ENCODE results near the gene GRK4. TPM values are rescaled to one million over a fixed set of nuclear protein-coding genes. Genes with fewer than 3 reads are reported as not detected.

GRK4 gene
- total RNA-seq, 2 experiments from 2014 or later, result 2.2 to 2.6 TPM

DNA sequence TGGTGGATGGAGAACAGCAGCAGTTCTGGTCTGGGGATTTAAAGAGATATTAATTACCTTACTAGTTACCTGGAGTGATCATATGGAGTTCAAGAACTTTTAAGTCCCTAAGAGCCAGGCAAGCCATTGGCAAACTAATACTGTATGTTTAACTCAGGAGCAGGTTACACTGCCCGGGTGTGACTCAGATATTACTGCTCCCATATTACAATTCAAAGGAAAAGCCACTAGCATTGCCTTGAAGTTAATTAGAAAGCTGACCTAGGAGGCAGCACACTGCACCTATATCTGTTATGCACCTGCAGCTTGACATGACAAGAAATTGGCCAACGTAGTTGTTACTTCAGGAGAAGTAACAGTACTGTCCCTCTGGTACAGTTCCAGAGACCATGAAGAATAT lies 47.2 kb downstream of the GRK4 start:
- no peak for ATAC-seq
- no peak for DNase-seq
- no peaks in the 10 kb centered on the region for H3K4me1 Mint-ChIP-seq (ENCODE audit: low read depth)
- H3K27ac Mint-ChIP-seq, result no peak overlapping the region
- H3K9me3 Mint-ChIP-seq (ENCODE audit: insufficient read depth), result no peaks in the 10 kb centered on the region
- no peaks in the 10 kb centered on the region for H3K36me3 Mint-ChIP-seq (ENCODE audit: low read depth)
- ChIA-PET CTCF (no interaction called here), POLR2A (no interaction called here)
- peaks cover 3% of the 10 kb centered on the region for H3K27me3 Mint-ChIP-seq (ENCODE audit: low read depth)
- no peak overlapping the region for H3K4me3 Mint-ChIP-seq

GRCh38 chr4:3010998-3011397 lies 47.6 kb downstream of the GRK4 start:
- H3K4me3 Mint-ChIP-seq, result no peak overlapping the region
- DNase-seq, result no peak
- ATAC-seq, result no peak
- no peaks in the 10 kb centered on the region for H3K9me3 Mint-ChIP-seq (ENCODE audit: insufficient read depth)
- H3K27me3 Mint-ChIP-seq (ENCODE audit: low read depth), result peaks cover 3% of the 10 kb centered on the region
- no peak overlapping the region for H3K27ac Mint-ChIP-seq
- POLR2A ChIA-PET, result no interaction called here
- H3K4me1 Mint-ChIP-seq (ENCODE audit: low read depth), result no peaks in the 10 kb centered on the region
- CTCF ChIA-PET, result no interaction called here
- H3K36me3 Mint-ChIP-seq (ENCODE audit: low read depth), result no peaks in the 10 kb centered on the region

DNA sequence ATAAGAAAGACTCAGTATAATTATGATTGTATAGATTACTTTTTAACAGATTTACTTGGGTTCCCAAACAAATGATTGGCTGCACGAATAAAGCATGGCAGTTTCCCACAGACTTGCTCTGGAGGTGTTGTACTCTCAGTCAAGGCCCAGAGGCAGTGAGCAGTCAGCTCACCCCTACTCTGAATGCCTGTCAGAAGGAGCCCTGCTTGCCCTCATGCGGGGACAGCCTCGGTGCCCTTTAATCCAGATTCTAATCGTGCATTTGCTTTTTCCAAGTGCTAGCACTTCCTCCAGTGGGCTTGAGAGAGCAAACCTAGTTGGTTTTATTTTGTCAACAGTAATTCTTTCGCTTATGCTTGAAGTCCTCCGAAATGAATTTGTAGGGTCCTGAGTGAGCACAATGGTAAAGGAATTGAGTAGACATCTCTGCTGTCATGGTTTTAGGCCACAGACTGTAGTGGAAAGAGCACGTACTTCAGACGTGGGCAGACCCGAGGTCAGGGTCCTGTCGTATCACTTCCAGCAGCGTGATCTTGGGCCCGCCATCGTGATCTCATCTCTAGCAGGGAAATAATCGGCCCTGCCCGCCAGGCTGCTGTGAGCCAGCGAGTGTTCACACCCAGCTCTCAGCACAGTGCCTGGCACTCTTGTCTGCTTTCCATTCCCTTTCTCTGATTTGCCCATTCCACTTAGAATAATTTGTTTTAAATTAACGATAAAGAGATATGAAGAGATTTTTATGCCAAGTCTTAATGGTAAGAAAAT lies 48.3 kb downstream of the GRK4 start:
- H3K4me1 Mint-ChIP-seq (ENCODE audit: low read depth), result no peaks in the 10 kb centered on the region
- no peak overlapping the region for H3K4me3 Mint-ChIP-seq
- POLR2A ChIA-PET, result no interaction called here
- H3K9me3 Mint-ChIP-seq (ENCODE audit: insufficient read depth), result no peaks in the 10 kb centered on the region
- no peak for ATAC-seq
- CTCF ChIA-PET, result no interaction called here
- H3K27ac Mint-ChIP-seq, result no peak overlapping the region
- H3K27me3 Mint-ChIP-seq (ENCODE audit: low read depth), result peaks cover 3% of the 10 kb centered on the region
- DNase-seq, result no peak
- no peaks in the 10 kb centered on the region for H3K36me3 Mint-ChIP-seq (ENCODE audit: low read depth)

DNA sequence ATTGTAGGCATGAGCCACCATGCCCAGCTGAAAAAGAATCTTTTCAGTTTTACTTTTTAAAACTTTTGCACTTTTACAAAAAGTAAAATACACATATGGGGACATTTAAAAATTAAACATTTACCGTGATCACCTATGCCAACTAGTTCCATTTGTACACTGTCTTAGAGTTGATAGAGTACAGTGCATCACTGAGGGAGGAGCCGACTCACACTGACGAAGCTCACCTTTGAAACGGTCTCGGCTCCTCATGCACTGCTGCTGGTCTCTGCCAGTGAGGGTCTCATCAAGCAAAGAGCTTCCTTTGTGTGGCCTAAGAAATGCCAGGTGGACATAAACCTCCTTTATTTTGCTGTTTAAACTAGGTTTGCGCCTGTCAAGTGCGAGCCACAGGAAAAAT lies 50.0 kb downstream of the GRK4 start:
- DNase-seq (no peak), ATAC-seq (no peak)
- POLR2A ChIA-PET, result no interaction called here
- peaks cover 3% of the 10 kb centered on the region for H3K27me3 Mint-ChIP-seq (ENCODE audit: low read depth)
- no peaks in the 10 kb centered on the region for H3K36me3 Mint-ChIP-seq (ENCODE audit: low read depth)
- no peaks in the 10 kb centered on the region for H3K4me1 Mint-ChIP-seq (ENCODE audit: low read depth)
- CTCF ChIA-PET, result interaction anchor here (1.1 to 1.6 kb wide), 3 partner anchors 10 to 25 kb away, joined by 3 to 5 read pairs (median 3); no protein-coding TSS in a partner anchor
- no peak overlapping the region for H3K27ac Mint-ChIP-seq
- no peak overlapping the region for H3K4me3 Mint-ChIP-seq
- no peaks in the 10 kb centered on the region for H3K9me3 Mint-ChIP-seq (ENCODE audit: insufficient read depth)

- H3K27ac Mint-ChIP-seq, result no peak overlapping the region
- ChIA-PET POLR2A (no interaction called here), CTCF (interaction anchor here (1.1 to 1.6 kb wide), 3 partner anchors 10 to 24 kb away, joined by 3 to 5 read pairs (median 3); no protein-coding TSS in a partner anchor)
- H3K27me3 Mint-ChIP-seq (ENCODE audit: low read depth), result peaks cover 3% of the 10 kb centered on the region
- no peaks in the 10 kb centered on the region for H3K4me1 Mint-ChIP-seq (ENCODE audit: low read depth)
- DNase-seq, result no peak
- H3K36me3 Mint-ChIP-seq (ENCODE audit: low read depth), result no peaks in the 10 kb centered on the region
- H3K9me3 Mint-ChIP-seq (ENCODE audit: insufficient read depth), result no peaks in the 10 kb centered on the region
- no peak for ATAC-seq
- no peak overlapping the region for H3K4me3 Mint-ChIP-seq
Measured at GRCh38 chr4:3013839-3014350, 50.5 kb downstream of the GRK4 start.

- ATAC-seq, result no peak
- H3K9me3 Mint-ChIP-seq (ENCODE audit: insufficient read depth), result no peaks in the 10 kb centered on the region
- no peaks in the 10 kb centered on the region for H3K4me1 Mint-ChIP-seq (ENCODE audit: low read depth)
- ChIA-PET POLR2A (no interaction called here), CTCF (no interaction called here)
- peaks cover 9% of the 10 kb centered on the region for H3K27me3 Mint-ChIP-seq (ENCODE audit: low read depth)
- no peaks in the 10 kb centered on the region for H3K36me3 Mint-ChIP-seq (ENCODE audit: low read depth)
- DNase-seq, result no peak
- H3K27ac Mint-ChIP-seq, result no peak overlapping the region
- no peak overlapping the region for H3K4me3 Mint-ChIP-seq
Measured at GRCh38 chr4:3016961-3017360, 53.6 kb downstream of the GRK4 start.

GRCh38 chr4:3017504-3017903 lies 54.1 kb downstream of the GRK4 start:
- H3K36me3 Mint-ChIP-seq (ENCODE audit: low read depth), result no peaks in the 10 kb centered on the region
- H3K4me1 Mint-ChIP-seq (ENCODE audit: low read depth), result no peaks in the 10 kb centered on the region
- no peaks in the 10 kb centered on the region for H3K9me3 Mint-ChIP-seq (ENCODE audit: insufficient read depth)
- H3K27me3 Mint-ChIP-seq (ENCODE audit: low read depth), result peaks cover 11% of the 10 kb centered on the region
- H3K27ac Mint-ChIP-seq, result no peak overlapping the region
- ATAC-seq, result no peak
- ChIA-PET POLR2A (no interaction called here), CTCF (no interaction called here)
- H3K4me3 Mint-ChIP-seq, result no peak overlapping the region
- DNase-seq, result no peak

DNA sequence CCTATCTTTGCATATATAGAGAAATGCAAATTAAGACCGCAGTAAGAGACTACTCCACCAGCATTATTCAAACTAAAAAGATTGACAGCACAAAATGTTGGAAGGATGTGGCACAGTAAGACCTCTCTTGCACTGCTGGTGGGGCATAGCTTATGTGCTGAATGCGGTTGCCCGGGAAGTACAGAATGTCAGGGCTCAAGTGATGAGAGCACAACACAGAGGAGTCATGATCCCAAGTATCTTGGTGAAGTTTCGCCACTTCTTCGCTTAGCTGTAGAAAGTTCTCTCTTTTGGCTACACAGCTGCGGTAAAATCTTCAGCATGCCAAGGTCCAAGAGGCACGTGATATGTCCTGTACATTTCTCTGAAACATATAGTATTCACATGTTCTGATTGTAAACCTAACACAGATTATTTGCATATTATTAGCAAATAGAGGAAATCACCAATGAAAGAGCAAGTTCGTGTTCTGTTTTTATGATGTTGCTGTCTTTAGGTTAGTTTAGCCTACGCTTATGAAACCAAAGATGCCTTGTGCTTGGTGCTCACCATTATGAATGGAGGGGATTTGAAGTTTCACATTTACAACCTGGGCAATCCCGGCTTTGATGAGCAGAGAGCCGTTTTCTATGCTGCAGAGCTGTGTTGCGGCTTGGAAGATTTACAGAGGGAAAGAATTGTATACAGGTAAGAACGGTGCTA lies 55.9 kb downstream of the GRK4 start:
- H3K36me3 Mint-ChIP-seq (ENCODE audit: low read depth), result no peaks in the 10 kb centered on the region
- no peaks in the 10 kb centered on the region for H3K4me1 Mint-ChIP-seq (ENCODE audit: low read depth)
- no peak overlapping the region for H3K27ac Mint-ChIP-seq
- no peaks in the 10 kb centered on the region for H3K9me3 Mint-ChIP-seq (ENCODE audit: insufficient read depth)
- CTCF ChIA-PET, result no interaction called here
- POLR2A ChIA-PET, result no interaction called here
- no peak for DNase-seq
- peaks cover 11% of the 10 kb centered on the region for H3K27me3 Mint-ChIP-seq (ENCODE audit: low read depth)
- no peak overlapping the region for H3K4me3 Mint-ChIP-seq
- ATAC-seq, result no peak

GRCh38 chr4:3021127-3021526 lies 57.8 kb downstream of the GRK4 start:
- ChIA-PET CTCF (no interaction called here), POLR2A (no interaction called here)
- Mint-ChIP-seq H3K4me3 (no peak overlapping the region), H3K4me1 (ENCODE audit: low read depth) (no peaks in the 10 kb centered on the region), H3K27me3 (ENCODE audit: low read depth) (peaks cover 11% of the 10 kb centered on the region), H3K9me3 (ENCODE audit: insufficient read depth) (no peaks in the 10 kb centered on the region), H3K27ac (no peak overlapping the region), H3K36me3 (ENCODE audit: low read depth) (no peaks in the 10 kb centered on the region)
- DNase-seq (no peak), ATAC-seq (no peak)

DNA sequence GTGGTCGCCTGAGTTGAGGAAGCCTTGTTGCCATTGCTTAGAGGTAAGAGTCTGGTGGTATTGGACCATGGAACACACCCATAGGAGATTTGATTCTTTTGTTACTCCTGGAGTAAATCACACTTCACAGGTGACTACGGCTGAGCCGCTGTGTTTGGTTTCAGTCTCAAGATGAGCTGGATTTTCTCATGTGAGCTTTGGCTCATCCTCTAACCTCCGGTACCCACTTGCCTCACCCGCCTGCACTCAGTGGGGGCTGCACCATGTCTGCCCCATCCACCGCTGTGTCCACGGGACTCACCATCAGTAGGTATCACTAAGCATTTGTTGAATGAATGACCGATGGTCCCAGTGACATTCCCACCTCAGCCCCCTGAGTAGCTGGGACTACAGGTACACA lies 58.3 kb downstream of the GRK4 start:
- Mint-ChIP-seq H3K27me3 (ENCODE audit: low read depth) (peaks cover 11% of the 10 kb centered on the region), H3K4me3 (no peak overlapping the region), H3K27ac (no peak overlapping the region), H3K36me3 (ENCODE audit: low read depth) (no peaks in the 10 kb centered on the region), H3K9me3 (ENCODE audit: insufficient read depth) (no peaks in the 10 kb centered on the region), H3K4me1 (ENCODE audit: low read depth) (no peaks in the 10 kb centered on the region)
- CTCF ChIA-PET, result no interaction called here
- no peak for DNase-seq
- no peak for ATAC-seq
- POLR2A ChIA-PET, result no interaction called here

DNA sequence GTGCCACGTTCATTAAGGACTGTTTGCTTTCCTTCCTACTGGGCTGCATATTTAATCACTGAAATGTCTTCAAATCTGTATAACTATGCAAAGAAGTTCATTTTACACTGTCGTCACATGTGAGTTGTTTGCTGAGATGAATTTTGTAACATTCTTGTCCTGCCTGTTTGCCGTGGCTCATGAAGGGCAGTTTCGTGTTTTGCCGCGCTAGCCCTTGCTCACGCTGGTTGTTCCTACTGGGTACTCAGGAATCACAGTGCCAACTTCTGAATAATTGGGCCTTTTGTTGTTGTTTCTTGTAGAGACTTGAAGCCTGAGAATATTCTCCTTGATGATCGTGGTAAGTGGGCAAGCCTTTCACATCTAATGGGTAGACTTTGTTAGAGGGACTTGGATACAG lies 58.7 kb downstream of the GRK4 start:
- Mint-ChIP-seq H3K4me3 (no peak overlapping the region), H3K9me3 (ENCODE audit: insufficient read depth) (no peaks in the 10 kb centered on the region), H3K27ac (no peak overlapping the region), H3K4me1 (ENCODE audit: low read depth) (no peaks in the 10 kb centered on the region), H3K27me3 (ENCODE audit: low read depth) (peaks cover 11% of the 10 kb centered on the region), H3K36me3 (ENCODE audit: low read depth) (no peaks in the 10 kb centered on the region)
- DNase-seq, result no peak
- ATAC-seq, result no peak
- ChIA-PET POLR2A (no interaction called here), CTCF (no interaction called here)

DNA sequence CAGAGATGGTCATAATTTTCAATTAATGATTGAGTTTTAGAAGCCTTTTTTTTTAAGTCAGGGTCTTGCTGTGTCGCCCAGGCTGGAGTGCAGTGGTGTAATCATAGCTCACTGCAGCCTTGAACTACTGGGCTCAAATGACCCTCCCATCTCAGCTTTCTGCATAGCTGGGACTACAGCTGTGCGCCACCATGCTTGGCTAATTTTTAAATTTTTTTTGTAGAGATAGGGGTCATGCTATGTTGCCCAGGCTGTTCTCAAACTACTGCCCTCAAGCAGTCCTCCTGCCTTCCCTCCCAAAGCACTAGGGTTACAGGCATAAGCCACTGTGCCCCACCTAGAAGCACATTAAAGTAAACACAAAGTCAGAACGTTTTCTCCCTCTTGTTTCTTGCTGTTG lies 59.3 kb downstream of the GRK4 start:
- POLR2A ChIA-PET, result no interaction called here
- Mint-ChIP-seq H3K4me3 (no peak overlapping the region), H3K27me3 (ENCODE audit: low read depth) (peaks cover 11% of the 10 kb centered on the region), H3K36me3 (ENCODE audit: low read depth) (no peaks in the 10 kb centered on the region), H3K27ac (no peak overlapping the region), H3K4me1 (ENCODE audit: low read depth) (no peaks in the 10 kb centered on the region), H3K9me3 (ENCODE audit: insufficient read depth) (no peaks in the 10 kb centered on the region)
- no peak for ATAC-seq
- DNase-seq, result no peak
- CTCF ChIA-PET, result no interaction called here

All from activated CD8-positive, alpha-beta T cell treated with anti-CD3 and anti-CD28 coated beads, Interleukin-2, amount 10 ng/mL, durations not matched to agents 7 days and 5 days (primary cell).